Nephron (organoid): ENCODE data around the gene TYROBP.

Experiments
- H3K27ac Mint-ChIP-seq, 3 experiments: 2 replicates each; pipeline ENCODE4 v1.8.0; 2020; ENCODE audit warnings: mixed read lengths in 3 of 3, mild to moderate bottlenecking in 2 of 3, moderate library complexity in 1 of 3
- H3K27me3 Mint-ChIP-seq: 2 replicates; pipeline ENCODE4 v1.8.0; 2021; ENCODE audit warnings: low read depth, mild to moderate bottlenecking, moderate library complexity, mixed read lengths
- H3K36me3 Mint-ChIP-seq: 2 replicates; pipeline ENCODE4 v1.8.0; 2020; ENCODE audit warnings: low read depth, mixed read lengths
- H3K4me1 Mint-ChIP-seq: 2 replicates; pipeline ENCODE4 v1.8.0; 2020; ENCODE audit warnings: mixed read lengths
- H3K4me3 Mint-ChIP-seq, 3 experiments: 2 replicates each; pipeline ENCODE4 v1.8.0; 2020; ENCODE audit warnings: mild to moderate bottlenecking in 3 of 3, mixed read lengths in 3 of 3, moderate library complexity in 2 of 3
- H3K9me3 Mint-ChIP-seq: 2 replicates; pipeline ENCODE4 v1.8.0; 2020; ENCODE audit warnings: mixed read lengths
- CTCF ChIP-seq, 3 experiments: fragments of 200-600 bp; sonication (generic); IDR thresholded peaks; one replicate each; pipeline ENCODE4 v1.5.0; 2021; ENCODE audit warnings: antibody characterized with exemption in 3 of 3; ENCODE audit not compliant: unreplicated experiment in 3 of 3

TYROBP gene

GRCh38 chr19:35935911-35936737 lies 28.0 kb upstream of the TYROBP start, which contains the start of gene LRFN3:
LRFN3 (plus strand) TSS chr19:35936374; CDS start chr19:35939426, 3,052 bp downstream.
- Mint-ChIP-seq H3K4me3 (peak within 1 kb of the TSS; percentile 89 to 94 (median 93)), H3K36me3 (peaks cover 6% of the 10 kb centered on the region), H3K27ac (peak within 1 kb of the TSS; percentile 59 to 80 (median 67)), H3K4me1 (peaks cover 23% of the 10 kb centered on the region), H3K27me3 (no peaks in the 10 kb centered on the region), H3K9me3 (no peaks in the 10 kb centered on the region)
- TF ChIP-seq CTCF (IDR thresholded peaks at IDR 0.05; ENCODE audit: unreplicated experiment in 3 of 3), result no peak

- Mint-ChIP-seq H3K36me3 (no peaks in the 10 kb centered on the region), H3K4me1 (peaks cover 13% of the 10 kb centered on the region), H3K27me3 (no peaks in the 10 kb centered on the region), H3K9me3 (no peaks in the 10 kb centered on the region), H3K4me3 (peak overlapping the region in 1 of 3 experiments; percentile 66), H3K27ac (no peak overlapping the region)
- no peak for TF ChIP-seq CTCF (IDR thresholded peaks at IDR 0.05; ENCODE audit: unreplicated experiment in 3 of 3)
These were observed 24.3 kb upstream of the TYROBP start for GRCh38 chr19:35932291-35932936.

- TF ChIP-seq CTCF (IDR thresholded peaks at IDR 0.05; ENCODE audit: unreplicated experiment in 3 of 3), result peak in 2 of 3 experiments; percentile 4 to 38
- peak overlapping the region in 1 of 3 experiments; percentile 5 for H3K27ac Mint-ChIP-seq
- no peaks in the 10 kb centered on the region for H3K27me3 Mint-ChIP-seq
These were observed 23.7 kb upstream of the TYROBP start for GRCh38 chr19:35931874-35932202.

GRCh38 chr19:35931161-35931873 lies 23.2 kb upstream of the TYROBP start:
- H3K27me3 Mint-ChIP-seq, result peaks cover 4% of the 10 kb centered on the region
- TF ChIP-seq CTCF (IDR thresholded peaks at IDR 0.05; ENCODE audit: unreplicated experiment in 3 of 3), result peak; percentile 81 to 85 (median 84)
- H3K4me3 Mint-ChIP-seq, result peak overlapping the region; percentile 70 to 77 (median 74)

More at GRCh38 chr19:35931874-35932202, 23.7 kb upstream of the TYROBP start:
- Mint-ChIP-seq H3K36me3 (no peaks in the 10 kb centered on the region), H3K4me3 (peak overlapping the region; percentile 64 to 77 (median 66)), H3K4me1 (peaks cover 13% of the 10 kb centered on the region), H3K9me3 (no peaks in the 10 kb centered on the region)

GRCh38 chr19:35929876-35930275 lies 21.8 kb upstream of the TYROBP start:
- peak overlapping the region; percentile 16 to 52 (median 40) for H3K4me3 Mint-ChIP-seq
- H3K4me1 Mint-ChIP-seq, result peaks cover 6% of the 10 kb centered on the region

More at GRCh38 chr19:35931161-35931873, 23.2 kb upstream of the TYROBP start:
- Mint-ChIP-seq H3K4me1 (peaks cover 13% of the 10 kb centered on the region), H3K27ac (peak overlapping the region; percentile 67 to 94 (median 90)), H3K36me3 (no peaks in the 10 kb centered on the region), H3K9me3 (no peaks in the 10 kb centered on the region)

More at GRCh38 chr19:35929876-35930275, 21.8 kb upstream of the TYROBP start:
- Mint-ChIP-seq H3K9me3 (no peaks in the 10 kb centered on the region), H3K27ac (peak overlapping the region in 2 of 3 experiments; percentile 12 to 33), H3K36me3 (no peaks in the 10 kb centered on the region), H3K27me3 (peaks cover 10% of the 10 kb centered on the region)
- no peak for TF ChIP-seq CTCF (IDR thresholded peaks at IDR 0.05; ENCODE audit: unreplicated experiment in 3 of 3)
